ENCODE measurements around the gene OSTM1. TPM values are rescaled to one million over a fixed set of nuclear protein-coding genes. Genes with fewer than 3 reads are reported as not detected.
"Not testable (repeated sequence)": the region's sequence is repeated elsewhere in the genome, so short reads cannot be mapped to it uniquely, and the experiment has no call there.

Gene OSTM1
- polyA plus RNA-seq, 10 donors: 16.8 to 30.3 (median 23.8) TPM

DNA sequence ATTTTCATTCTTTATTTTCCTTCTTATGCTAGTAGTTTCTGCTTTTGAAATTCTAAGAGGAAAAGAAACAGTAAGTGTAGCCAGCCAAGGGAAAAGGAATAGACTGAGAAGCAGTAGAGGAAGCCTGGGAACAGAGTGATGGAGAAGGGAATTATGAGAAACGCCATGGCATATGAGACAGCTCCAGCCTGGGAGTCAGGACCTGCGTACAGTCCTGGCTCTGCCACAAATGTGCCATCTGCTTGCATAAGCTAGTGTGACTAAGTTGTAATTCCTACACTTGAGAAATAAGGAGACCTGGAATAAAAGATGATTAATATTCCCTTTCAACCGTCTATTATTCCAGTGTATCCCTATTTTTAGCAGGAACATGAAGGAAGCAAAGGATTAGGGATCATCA lies 47.5 kb downstream of the OSTM1 start:
- DNase-seq: no peak

DNA sequence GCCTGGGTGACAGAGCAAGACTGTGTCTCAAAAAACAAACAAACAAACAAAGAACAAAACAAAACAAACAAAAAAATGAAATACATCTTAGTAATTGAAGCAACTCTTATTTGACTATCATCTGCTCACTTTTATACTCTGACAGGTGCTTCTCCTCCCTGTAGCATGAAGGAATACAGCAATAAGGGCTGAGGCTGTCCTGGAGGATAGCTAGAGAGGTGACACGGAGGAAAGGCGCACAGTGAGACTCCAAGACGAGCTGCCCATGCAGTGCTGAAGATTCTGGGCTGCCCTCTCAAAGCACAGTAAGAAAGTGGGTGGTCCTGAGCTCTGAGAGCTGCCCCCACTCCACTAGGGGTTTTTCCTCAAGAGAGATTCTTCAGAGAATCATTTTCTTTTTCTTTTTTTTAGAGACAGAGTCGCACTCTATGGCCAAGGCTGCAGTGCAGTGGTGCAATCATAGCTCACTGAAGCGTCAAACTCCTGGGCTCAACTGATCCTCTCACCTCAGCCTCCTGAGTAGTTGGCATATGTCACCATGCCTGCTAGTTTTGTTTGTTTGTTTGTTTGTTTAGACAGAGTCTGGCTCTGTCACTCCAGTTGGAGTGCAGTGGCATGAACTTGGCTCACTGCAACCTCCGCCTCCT lies 50.0 kb downstream of the OSTM1 start:
- DNase-seq: no peak

DNA sequence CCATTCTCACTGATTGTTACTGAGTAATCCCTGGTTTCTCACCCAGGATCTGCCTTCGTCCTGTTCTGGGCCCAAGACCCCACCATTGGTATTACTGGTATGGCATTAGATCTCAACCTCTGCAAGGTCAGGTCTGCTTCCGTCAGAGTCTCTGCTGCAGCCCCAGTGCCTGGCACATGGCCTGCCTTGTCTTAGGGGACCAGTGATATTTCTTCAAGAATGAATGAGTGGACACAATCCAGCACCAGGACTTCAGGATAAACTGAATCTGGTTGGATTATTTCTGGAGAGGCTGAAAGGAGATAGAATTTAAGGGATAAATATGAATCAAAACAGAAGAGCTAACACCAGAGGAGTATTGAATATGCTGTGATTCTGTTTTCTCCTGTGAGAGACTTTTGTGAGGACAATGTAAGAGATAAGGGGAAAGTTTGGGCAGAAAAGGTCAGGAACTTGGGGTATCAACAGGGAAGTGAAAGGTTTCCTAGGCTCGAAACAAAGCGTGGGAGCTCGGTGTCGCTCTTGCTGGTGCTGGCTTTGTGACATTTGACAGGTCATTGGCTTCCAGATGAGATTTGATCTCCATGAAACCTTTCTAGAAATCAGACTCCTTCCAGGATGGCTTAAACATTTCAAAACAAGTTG lies 53.9 kb downstream of the OSTM1 start:
- DNase-seq: no peak

DNA sequence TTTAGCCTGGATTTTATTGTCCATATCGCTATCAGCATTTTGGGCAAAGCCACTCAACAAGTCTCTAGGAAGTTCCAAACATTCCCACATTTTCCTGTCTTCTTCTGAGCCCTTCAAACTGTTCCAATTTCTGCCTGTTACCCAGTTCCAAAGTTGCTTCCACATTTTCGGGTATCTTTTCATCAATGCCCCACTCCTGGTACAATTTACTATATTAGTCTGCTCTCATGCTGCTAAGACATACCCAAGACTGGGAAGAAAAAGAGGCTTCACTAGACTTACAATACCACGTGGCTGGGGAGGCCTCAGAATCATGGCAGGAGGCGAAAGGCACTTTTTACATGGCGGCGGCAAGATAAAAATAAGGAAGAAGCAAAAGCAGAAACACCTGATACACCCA lies 58.3 kb downstream of the OSTM1 start:
- DNase-seq: not testable (repeated sequence)

DNA sequence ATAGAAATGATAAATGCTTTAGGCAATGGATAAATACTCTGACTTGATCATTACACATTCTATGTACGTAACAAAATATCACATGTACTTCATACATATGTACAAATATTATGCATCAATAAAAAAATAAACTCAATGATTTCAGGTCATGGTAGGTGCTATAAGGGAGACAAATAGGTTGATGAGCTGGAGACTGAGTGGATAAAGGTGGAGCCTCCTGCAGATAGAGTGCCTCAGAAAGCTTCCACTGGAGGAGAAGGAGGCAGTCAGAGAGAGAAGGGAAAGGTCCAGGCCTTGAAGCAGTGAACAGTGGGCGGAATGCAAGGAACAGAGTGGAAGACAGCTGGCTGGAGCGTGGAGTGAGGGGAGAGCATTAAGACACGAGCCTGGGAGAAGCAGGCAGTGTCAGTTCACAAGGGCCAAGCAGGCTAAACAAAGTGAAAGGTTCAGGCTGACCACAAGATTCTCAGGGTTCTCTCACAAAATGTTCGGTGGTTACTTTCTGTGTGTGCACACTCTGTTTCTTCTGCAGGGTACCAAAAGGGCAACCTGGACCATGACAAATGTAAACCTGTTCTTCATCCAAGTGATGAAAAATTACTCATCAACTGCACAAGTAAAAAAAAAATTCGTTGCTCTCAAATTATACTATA lies 60.6 kb downstream of the OSTM1 start:
- DNase-seq: no peak

DNA sequence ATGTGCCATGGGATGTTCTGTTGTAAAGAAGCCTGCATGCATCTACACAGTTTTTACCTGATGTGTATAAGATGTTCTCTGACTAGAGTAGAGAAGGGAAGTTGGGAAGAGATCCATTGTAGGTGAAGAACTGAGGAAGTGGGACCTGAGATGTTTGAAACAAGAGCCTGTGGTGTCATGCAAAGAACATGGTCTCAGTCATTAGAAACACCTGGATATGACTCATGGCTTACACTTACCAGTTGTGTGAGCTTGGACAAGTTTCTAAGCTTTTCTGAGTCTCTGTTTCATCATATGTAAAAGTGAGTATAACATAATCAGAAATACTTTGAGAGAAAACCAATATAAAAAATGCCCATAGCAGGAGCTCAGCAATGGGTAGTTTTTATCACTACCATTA lies 64.6 kb downstream of the OSTM1 start:
- no peak for DNase-seq

DNA sequence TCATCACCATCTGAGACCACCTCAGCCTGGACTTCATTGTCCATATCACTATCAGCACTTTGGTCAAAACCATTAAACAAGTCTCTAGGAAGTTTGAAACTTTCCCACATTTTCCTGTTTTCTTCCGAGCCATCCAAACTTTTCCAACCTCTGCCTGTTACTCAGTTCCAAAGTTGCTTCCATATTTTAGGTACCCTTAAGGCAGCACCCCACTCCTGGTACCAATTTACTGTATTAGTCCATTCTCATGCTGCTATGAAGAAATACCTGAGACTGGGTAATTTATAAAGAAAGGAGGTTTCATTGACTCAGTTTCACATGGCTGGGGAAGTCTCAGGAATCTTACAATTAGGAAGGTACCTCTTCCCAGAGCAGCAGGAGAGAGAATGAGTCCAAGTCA lies 65.3 kb downstream of the OSTM1 start:
- DNase-seq: not testable (repeated sequence)

DNA sequence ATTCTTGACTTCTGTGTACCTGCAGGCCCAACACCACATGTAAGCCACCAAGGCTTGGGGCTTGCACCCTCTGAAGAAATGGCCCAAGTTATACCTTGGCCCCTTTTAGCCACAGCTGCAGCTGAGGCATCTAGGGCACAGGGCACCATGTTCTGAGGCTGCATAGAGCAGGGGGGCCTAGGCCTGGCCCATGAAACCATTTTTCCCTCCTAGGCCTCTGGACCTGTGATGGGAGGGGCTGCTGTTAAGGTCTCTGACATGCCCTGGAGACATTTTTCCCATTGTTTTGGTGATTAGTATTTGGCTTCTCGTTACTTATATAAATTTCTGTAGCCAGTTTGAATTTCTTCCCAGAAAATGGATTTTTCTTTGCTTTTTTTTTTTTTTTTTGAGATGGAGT lies 66.2 kb downstream of the OSTM1 start:
- DNase-seq: no peak

DNA sequence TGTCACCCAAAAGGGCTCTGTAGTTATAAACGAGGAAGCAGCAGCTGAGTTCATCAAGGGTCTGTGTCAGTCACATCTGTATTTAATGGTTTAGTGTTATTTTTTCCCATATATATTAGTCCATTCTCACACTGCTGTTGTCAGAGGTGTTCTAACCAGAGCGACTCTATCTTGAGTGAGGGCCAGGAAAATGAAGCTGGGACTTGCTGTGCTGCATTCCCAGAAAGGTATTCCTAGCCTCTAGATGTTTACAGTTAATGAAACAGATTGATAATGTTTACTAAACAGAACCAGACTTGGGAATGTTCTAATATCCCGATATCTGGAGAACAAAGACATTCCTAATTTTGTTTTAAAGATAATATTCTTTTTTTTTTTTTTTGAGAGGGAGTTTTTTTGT lies 68.6 kb downstream of the OSTM1 start:
- no peak for DNase-seq

DNA sequence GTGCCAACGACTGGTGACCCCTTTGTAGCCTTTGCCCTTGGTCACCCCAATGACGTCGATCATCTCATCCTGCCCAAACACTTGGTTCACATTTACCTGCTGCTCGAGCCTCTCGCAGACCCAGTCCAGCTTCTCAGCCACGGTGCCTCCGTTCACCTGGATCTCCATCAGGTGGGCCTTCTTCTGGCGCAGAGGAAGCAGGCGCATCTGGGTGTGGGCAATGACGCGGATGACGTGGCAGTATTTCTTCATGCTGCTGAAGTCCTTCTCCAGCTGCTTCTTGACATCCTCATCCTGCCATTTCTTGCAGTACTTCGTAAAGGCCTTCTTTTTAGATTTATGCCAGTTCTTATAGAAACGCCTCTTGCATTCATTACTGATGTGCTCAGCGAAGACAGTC lies 69.7 kb downstream of the OSTM1 start:
- no peak for DNase-seq

DNA sequence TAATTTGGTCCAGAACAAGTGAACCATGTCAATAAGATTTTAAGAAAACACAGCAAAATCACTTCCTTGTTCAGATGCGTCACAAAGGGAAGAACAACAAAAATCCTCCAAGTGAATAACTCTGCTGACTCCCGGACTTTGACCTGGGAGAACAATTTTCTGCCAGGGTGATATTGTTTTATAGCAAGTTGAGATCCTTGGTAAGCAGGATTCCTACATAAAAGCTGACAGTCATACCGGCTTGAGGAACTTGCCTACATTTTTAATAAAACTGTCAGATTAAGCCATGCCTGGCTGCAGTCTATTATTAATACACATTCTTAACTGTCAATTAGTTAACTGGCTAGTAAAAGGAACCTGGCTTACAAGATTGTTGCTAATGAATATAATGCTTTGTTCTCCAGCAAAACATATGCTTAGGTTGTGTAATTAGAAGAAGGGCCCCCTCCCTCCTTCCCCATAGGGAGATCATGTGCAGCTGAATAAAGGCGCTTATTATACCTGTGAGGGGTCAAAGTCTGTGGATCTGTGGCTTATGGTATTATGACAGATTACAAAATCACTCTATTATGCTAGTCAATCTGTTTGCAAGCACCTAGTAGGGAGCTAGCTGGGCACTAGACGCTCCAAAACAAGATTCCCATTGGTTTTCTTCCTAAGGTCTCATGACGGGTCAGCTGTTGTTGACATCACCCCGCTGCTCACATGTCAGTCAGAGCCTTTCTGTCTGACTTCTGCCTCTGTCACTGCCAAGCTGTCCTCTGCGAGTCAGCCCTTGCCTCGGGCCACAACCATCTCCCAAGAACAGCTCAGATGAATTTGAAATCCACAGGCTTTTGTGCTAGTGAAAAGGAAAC lies 71.9 kb downstream of the OSTM1 start:
- peak in 2 of 3 donors; percentile 22 to 28 for DNase-seq

DNA sequence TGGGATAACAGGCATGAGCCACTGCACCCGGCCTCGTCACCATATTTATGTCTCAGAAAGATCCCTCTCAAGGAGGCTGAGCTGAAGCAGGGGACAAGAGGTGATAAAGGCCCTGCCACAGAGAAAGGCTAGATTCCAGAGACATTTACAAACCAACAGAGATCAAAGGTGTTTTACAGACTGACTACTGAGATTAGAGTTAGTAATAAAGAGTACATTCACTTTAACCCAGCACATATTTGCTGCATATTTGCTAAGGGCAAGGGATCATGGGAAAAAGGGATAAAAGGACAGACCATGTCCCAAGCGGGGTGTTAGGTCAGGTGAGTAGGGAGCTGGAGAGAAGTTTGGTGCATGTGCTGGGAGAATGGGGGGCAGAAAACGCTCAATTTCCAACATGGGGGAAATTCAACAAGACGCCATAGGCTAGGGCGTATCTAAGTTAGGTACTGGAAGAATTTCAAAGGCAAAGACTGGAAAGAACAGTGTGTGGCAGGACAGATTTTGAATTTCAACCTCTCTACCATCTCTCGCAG lies 72.8 kb downstream of the OSTM1 start:
- DNase-seq: no peak

DNA sequence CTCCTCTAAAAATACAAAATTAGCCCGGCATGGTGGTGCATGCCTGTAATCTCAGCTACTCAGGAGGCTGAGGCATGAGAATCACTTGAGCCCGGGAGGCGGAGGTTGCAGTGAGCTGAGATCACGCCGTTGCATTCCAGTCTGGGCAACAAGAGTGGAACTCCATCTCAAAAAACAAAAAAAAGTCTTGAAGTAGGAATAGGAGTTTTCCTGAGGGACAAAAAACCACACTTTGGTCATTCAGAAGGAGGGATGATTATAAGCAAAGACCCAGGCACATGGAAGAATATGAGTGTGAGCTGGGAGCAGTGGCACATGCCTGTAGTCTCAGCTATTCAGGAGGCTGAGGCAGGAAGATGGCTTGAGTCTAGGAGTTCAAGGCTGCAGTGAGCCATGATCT lies 74.3 kb downstream of the OSTM1 start:
- not testable (repeated sequence) for DNase-seq

DNA sequence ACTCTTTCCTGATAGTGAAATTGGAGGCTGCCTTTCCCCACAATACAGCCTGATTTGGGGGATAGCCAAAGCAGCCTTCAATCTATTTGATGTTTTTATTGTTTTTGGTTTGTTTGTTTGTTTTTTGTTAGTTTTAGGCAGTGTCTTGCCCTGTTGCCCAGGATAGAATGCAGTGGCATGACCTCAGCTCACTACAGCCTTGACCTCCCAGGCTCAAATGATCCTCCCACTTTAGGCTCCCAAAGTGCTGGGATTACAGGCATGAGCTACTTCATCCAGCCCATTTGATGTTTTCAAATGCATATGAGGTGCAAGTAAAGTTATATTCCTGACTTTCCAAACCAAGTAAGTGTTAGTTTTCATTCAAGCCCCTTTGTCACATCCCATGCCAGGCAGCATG lies 75.2 kb downstream of the OSTM1 start:
- no peak for DNase-seq

DNA sequence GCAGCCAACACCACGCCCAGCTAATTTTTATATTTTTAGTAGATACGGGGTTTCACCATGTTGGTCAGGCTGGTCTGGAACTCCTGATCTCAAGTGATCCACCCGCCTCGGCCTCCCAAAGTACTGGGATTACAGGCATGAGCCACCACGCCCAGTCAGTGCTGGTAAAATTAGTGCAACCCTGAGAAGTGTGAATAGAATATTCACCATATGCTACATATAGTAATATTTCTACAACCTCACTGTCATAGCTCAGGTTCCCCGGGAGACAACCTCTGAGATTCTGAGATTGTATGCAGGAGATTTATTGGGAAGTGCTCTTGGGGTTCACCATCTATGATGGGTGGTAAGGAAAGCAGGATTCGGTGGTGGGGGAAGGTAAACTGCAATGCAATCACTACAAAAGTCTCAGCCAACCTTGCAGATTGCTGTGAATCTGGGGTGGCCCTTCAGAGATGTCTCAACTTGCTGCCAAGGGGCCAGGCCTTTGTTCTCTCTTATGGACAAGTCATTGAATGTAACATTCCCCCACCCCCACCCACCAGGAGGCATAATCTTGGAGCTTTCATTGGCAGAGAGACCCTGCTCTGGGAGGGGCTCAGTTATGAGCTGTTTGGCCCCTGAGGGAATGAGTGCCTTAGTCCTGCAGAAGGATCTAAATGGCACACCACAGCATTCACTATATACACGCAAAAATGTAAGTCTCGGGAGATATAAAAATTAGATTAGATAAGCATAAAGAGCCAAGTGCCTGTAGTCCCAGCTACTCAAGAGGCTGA lies 82.6 kb downstream of the OSTM1 start:
- DNase-seq: no peak

Other genes with a start within 250 kb of the OSTM1 start
- 100 to 1,000 TPM in 1 of 10 donors, 10 to 100 TPM in 9; 45.6 to 100 (median 78.1) TPM for gene SEC63, start 116.5 kb downstream of the OSTM1 start, polyA plus RNA-seq (ENCODE audit: insufficient read length in 10 of 10)
- gene NR2E1, start 91.3 kb upstream of the OSTM1 start, polyA plus RNA-seq (ENCODE audit: insufficient read length in 10 of 10): under 1 TPM in 3 of 10 donors, not detected in 7; 0.07 to 0.13 (median 0.13) TPM
- 100 to 1,000 TPM; 217 to 256 (median 247) TPM for gene SNX3, start 186.3 kb upstream of the OSTM1 start, polyA plus RNA-seq (ENCODE audit: insufficient read length in 10 of 10)
- gene AFG1L, start 220.3 kb upstream of the OSTM1 start, polyA plus RNA-seq (ENCODE audit: insufficient read length in 10 of 10): 1 to 10 TPM; 4.0 to 6.0 (median 5.0) TPM